SHP77 (cell line): ENCODE data around the gene ANP32A.

Source experiments
- DNase-seq, 2 experiments: peaks; one replicate each; lab custom pipeline; 2025; lab: John Stamatoyannopoulos, UW

The ANP32A gene

GRCh38 chr15:68797599-68798345, 22.9 kb downstream of the ANP32A start:
- no peak for DNase-seq

GRCh38 chr15:68797191-68797590, 23.5 kb downstream of the ANP32A start:
- no peak for DNase-seq

- no peak for DNase-seq
Measured at GRCh38 chr15:68796576-68796975, 24.1 kb downstream of the ANP32A start.

GRCh38 chr15:68795298-68795848, 25.3 kb downstream of the ANP32A start:
- DNase-seq = no peak

GRCh38 chr15:68794863-68795262, 25.8 kb downstream of the ANP32A start:
- no peak for DNase-seq

- DNase-seq = no peak
Measured at GRCh38 chr15:68794307-68794706, 26.4 kb downstream of the ANP32A start.

- DNase-seq = no peak
Measured at GRCh38 chr15:68793776-68794175, 26.9 kb downstream of the ANP32A start.

- DNase-seq = no peak
Measured at GRCh38 chr15:68792901-68793766, 27.6 kb downstream of the ANP32A start.

- DNase-seq = no peak
Measured at GRCh38 chr15:68791431-68792283, 29.0 kb downstream of the ANP32A start.

- no peak for DNase-seq
Measured at GRCh38 chr15:68790910-68791309, 29.8 kb downstream of the ANP32A start.

- DNase-seq = no peak
Measured at GRCh38 chr15:68790242-68790575, 30.5 kb downstream of the ANP32A start.

- no peak for DNase-seq
Measured at GRCh38 chr15:68789534-68790241, 31.0 kb downstream of the ANP32A start.

GRCh38 chr15:68789091-68789490, 31.6 kb downstream of the ANP32A start:
- DNase-seq = no peak

- DNase-seq = no peak
Measured at GRCh38 chr15:68788264-68788624, 32.5 kb downstream of the ANP32A start.

GRCh38 chr15:68787609-68788263, 33.0 kb downstream of the ANP32A start:
- no peak for DNase-seq

- no peak for DNase-seq
Measured at GRCh38 chr15:68786753-68787152, 33.9 kb downstream of the ANP32A start.

GRCh38 chr15:68785541-68785940, 35.2 kb downstream of the ANP32A start:
- no peak for DNase-seq

- no peak for DNase-seq
Measured at GRCh38 chr15:68784206-68784605, 36.5 kb downstream of the ANP32A start.

- DNase-seq = peak in 1 of 2 experiments; percentile 28
Measured at GRCh38 chr15:68783226-68784058, 37.3 kb downstream of the ANP32A start.

- DNase-seq = no peak
Measured at GRCh38 chr15:68782589-68783161, 38.0 kb downstream of the ANP32A start.
